OCI-LY7 (cell line): ENCODE results near the gene GIPC3.

ENCODE experiments used
- EZH2phosphoT487 ChIP-seq: fragments of 200-600 bp; sonication (generic); IDR thresholded peaks from 2 replicates; pipeline ENCODE4 v1.6.1; 2018; ENCODE audit warnings: low read depth, borderline replicate concordance, mild to moderate bottlenecking, mixed run types, antibody characterized with exemption, low read length, moderate library complexity, mixed read lengths
- TF ChIP-seq, protein P1 (sequence below): fragments of 200-600 bp; sonication (generic); conservative IDR thresholded peaks from 2 replicates; pipeline ENCODE4 v1.5.1; 2014; ENCODE audit warnings: mild to moderate bottlenecking, antibody characterized with exemption, low read length, moderate library complexity, mixed read lengths

DNA sequence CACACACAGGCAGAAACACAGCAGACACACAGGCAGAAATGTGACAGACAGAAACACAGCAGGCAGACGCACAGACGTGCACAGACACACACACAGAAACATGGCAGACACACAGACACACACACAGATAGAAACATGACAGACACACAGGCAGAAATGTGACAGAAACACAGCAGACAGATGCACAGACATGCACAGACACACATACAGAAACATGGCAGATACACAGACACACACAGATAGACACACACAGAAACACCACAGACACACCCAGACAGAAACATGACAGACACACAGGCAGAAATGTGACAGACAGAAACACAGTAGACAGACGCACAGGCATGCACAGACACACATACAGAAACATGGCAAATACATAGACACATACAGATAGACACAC is 20.1 kb downstream of the GIPC3 start:
- TF ChIP-seq, protein P1, sequence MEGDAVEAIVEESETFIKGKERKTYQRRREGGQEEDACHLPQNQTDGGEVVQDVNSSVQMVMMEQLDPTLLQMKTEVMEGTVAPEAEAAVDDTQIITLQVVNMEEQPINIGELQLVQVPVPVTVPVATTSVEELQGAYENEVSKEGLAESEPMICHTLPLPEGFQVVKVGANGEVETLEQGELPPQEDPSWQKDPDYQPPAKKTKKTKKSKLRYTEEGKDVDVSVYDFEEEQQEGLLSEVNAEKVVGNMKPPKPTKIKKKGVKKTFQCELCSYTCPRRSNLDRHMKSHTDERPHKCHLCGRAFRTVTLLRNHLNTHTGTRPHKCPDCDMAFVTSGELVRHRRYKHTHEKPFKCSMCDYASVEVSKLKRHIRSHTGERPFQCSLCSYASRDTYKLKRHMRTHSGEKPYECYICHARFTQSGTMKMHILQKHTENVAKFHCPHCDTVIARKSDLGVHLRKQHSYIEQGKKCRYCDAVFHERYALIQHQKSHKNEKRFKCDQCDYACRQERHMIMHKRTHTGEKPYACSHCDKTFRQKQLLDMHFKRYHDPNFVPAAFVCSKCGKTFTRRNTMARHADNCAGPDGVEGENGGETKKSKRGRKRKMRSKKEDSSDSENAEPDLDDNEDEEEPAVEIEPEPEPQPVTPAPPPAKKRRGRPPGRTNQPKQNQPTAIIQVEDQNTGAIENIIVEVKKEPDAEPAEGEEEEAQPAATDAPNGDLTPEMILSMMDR = no peak
- TF ChIP-seq EZH2phosphoT487 = no peak
